Liver (tissue), 9 donors: ENCODE data around the gene DUT. TPM values are rescaled to one million over a fixed set of nuclear protein-coding genes. Genes with fewer than 3 reads are reported as not detected.
A peak's percentile ranks its signal among the peaks of the same experiment; 100 is the strongest.

ENCODE experiments used
- DNase-seq: peaks from one replicate; pipeline ENCODE4 v3.0.0-alpha.2; 2017; ENCODE audit warnings: low spot score
- H3K27ac ChIP-seq, 2 donors: one replicate each; pipeline ENCODE4 v1.7.0; 2013; ENCODE audit warnings: inconsistent platforms in 2 of 2, low read length in 2 of 2, control low read depth in 1 of 2, low read depth in 1 of 2, mild to moderate bottlenecking in 1 of 2
- H3K27me3 ChIP-seq, 4 donors: one replicate each; pipeline versions ENCODE4 v1.6.1 to v1.7.0; 2013; ENCODE audit warnings: low read length in 3 of 4, inconsistent platforms in 1 of 4, mild to moderate bottlenecking in 1 of 4, moderate library complexity in 1 of 4; ENCODE audit not compliant: control insufficient read depth in 4 of 4, insufficient read depth in 4 of 4
- H3K36me3 ChIP-seq, 4 donors: one replicate each; pipeline versions ENCODE4 v1.6.1 to v1.7.0; 2013; ENCODE audit warnings: low read length in 3 of 4, mild to moderate bottlenecking in 3 of 4, low read depth in 1 of 4, moderate library complexity in 1 of 4; ENCODE audit not compliant: control insufficient read depth in 4 of 4, insufficient read depth in 3 of 4
- H3K4me1 ChIP-seq, 4 donors: one replicate each; pipeline versions ENCODE4 v1.6.1 to v1.7.0; 2013; ENCODE audit warnings: low read length in 3 of 4, mild to moderate bottlenecking in 3 of 4, moderate library complexity in 1 of 4; ENCODE audit not compliant: control insufficient read depth in 4 of 4, insufficient read depth in 4 of 4
- H3K4me3 ChIP-seq, 3 donors: one replicate each; pipeline versions ENCODE4 v1.6.1 to v1.7.0; 2013; ENCODE audit warnings: low read length in 3 of 3, control low read depth in 1 of 3, low read depth in 1 of 3, mild to moderate bottlenecking in 1 of 3
- H3K9ac ChIP-seq, 2 donors: one replicate each; pipeline ENCODE4 v1.7.0; 2013; ENCODE audit warnings: low read length in 2 of 2, mild to moderate bottlenecking in 2 of 2, moderate library complexity in 2 of 2, control low read depth in 1 of 2, low read depth in 1 of 2
- H3K9me3 ChIP-seq, 4 donors: one replicate each; pipeline versions ENCODE4 v1.6.1 to v1.7.0; 2013; ENCODE audit warnings: low read length in 3 of 4; ENCODE audit not compliant: control insufficient read depth in 4 of 4
- EGR1 ChIP-seq, 2 donors: IDR thresholded peaks; 2 replicates each; pipeline ENCODE4 v1.6.1; 2016 to 2018; ENCODE audit warnings: antibody characterized with exemption in 2 of 2, low read depth in 2 of 2
- FOXA1 ChIP-seq: IDR thresholded peaks from 2 replicates; pipeline ENCODE4 v1.6.1; 2016; ENCODE audit warnings: antibody characterized with exemption
- FOXA2 ChIP-seq: IDR thresholded peaks from 2 replicates; pipeline ENCODE4 v1.6.1; 2016; ENCODE audit warnings: antibody characterized with exemption
- GABPA ChIP-seq, 2 donors: IDR thresholded peaks in 1 of 2; conservative IDR thresholded peaks in 1 of 2; 2 replicates each; pipeline ENCODE4 v1.6.1; 2016; ENCODE audit warnings: antibody characterized with exemption in 2 of 2, mild to moderate bottlenecking in 1 of 2, moderate library complexity in 1 of 2
- HNF4A ChIP-seq, 2 donors: conservative IDR thresholded peaks; 2 replicates each; pipeline ENCODE4 v1.6.1; 2016; ENCODE audit warnings: antibody characterized with exemption in 2 of 2, mild to moderate bottlenecking in 2 of 2
- HNF4G ChIP-seq: IDR thresholded peaks from 2 replicates; pipeline ENCODE4 v1.6.1; 2016; ENCODE audit warnings: antibody characterized with exemption
- JUND ChIP-seq, 2 donors: IDR thresholded peaks; 2 replicates each; pipeline ENCODE4 v1.6.1; 2016; ENCODE audit warnings: antibody characterized with exemption in 2 of 2
- RAD21 ChIP-seq, 2 donors: IDR thresholded peaks; 2 replicates each; pipeline ENCODE4 v1.6.1; 2016; ENCODE audit warnings: antibody characterized with exemption in 2 of 2, mild to moderate bottlenecking in 2 of 2
- WGBS: extraction: QIAGEN DNeasy Blood & Tissue Kit; methylation state at CpG from one replicate; pipeline ENCODE4 v1.1.7; 2013; 5-methylcytosine and 5-hydroxymethylcytosine counted together
- polyA plus RNA-seq, 2 donors: library from polyadenylated mRNA; stranded (reverse) in 1 of 2; unstranded in 1 of 2; fragments of 200-250 nt in 1 of 2; fragments of >200 nt in 1 of 2; fragmentation: Nextera tagmentation in 1 of 2; extraction: Ambion mirVana in 1 of 2; gene quantifications; one replicate each; pipeline versions ENCODE4 v1.2.1 to v1.2.3, GENCODE V29; 2013 to 2015
- total RNA-seq, 2 donors: library from RNA; depleted of rRNA; stranded (reverse); fragments of >200 nt; gene quantifications; one replicate each; pipeline ENCODE4 v1.2.3, GENCODE V29; 2014
- TF ChIP-seq, protein P1 (sequence below): fragments of 150-350 bp; IDR thresholded peaks from 2 replicates; pipeline ENCODE4 v1.5.1; 2017; ENCODE audit warnings: improper control_type of control experiment, low read depth, low read length; ENCODE audit not compliant: missing input control
- TF ChIP-seq, protein P2 (sequence below): IDR thresholded peaks from 2 replicates; pipeline ENCODE4 v1.6.1; 2016; ENCODE audit warnings: antibody characterized with exemption
- donor health status: healthy.
- donor health status: healthy.
- donor health status: healthy.
- donor health status: healthy.
- donor health status: healthy.

DUT gene
- total and polyA plus RNA-seq, 4 donors = 12.8 to 58.7 (median 35.1) TPM

DNA sequence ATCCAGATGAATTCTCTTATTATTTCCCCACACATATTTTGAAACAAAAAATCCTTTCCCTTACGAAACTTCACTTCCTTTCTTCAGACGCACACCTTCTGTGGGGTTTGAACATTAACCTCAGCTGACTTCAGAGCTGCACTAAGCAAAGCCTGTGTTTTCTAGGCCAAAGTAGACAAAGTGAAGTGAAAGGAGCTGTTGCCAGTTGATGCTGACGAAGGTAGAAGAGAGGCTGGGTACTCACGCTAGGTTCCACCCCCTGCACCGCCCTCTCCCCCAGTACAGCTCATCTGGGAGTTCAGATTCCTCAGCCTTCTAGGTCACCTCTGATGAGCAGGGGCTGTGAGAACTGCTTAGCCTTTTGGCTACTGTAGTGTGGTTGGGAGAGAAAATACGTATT is 24.1 kb downstream of the DUT start:
- 42% methylated on average over 6 of the region's 6 CpGs for WGBS

DNA sequence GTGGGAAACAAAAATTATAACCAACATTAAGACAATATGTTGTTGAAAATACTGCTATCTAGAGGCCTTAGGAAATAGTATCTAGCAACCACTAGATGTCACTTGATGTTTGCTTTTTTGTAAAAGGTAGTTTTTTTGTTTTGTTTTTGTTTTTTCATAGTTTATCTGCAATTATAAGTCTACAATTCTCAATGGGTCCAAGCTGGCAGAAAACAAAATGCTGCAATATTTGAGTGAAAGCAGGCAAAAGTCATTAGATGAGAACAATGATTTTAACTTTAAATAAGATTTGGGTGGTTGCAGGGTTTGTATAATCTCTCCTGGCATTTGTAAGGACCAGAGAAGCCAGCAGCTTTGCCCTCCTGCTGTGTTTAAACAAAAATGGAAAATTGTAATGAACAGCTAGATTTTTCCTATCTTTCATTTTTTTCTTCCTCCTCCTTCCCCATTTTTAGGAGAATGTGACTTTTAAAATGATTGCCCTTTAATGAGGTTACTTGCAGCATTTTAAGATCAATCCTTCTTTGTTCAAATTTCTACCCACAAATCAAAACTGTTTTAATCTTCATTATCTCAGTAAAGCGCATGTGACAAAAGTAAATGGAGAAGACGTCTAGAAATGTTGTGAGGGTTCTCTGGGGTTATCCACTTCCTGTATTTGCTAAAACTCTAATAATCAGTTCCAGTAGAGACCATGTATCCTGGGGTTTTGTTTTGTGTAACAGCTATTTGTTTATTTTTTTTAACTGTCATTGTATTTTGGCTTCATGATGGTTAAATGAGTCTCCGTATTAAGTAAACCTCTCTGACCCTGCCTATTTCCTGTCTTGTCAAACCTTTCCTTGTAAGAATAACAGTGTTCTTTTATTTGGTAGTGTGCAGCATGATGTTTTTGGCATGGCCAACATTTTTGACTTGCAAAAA is 27.3 kb downstream of the DUT start:
- TF ChIP-seq RAD21 (IDR thresholded peaks at IDR 0.05) (peak; percentile 85 to 87), EGR1 (IDR thresholded peaks at IDR 0.05; ENCODE audit: low read depth in 2 of 2) (no peak)
- TF ChIP-seq, protein P1, sequence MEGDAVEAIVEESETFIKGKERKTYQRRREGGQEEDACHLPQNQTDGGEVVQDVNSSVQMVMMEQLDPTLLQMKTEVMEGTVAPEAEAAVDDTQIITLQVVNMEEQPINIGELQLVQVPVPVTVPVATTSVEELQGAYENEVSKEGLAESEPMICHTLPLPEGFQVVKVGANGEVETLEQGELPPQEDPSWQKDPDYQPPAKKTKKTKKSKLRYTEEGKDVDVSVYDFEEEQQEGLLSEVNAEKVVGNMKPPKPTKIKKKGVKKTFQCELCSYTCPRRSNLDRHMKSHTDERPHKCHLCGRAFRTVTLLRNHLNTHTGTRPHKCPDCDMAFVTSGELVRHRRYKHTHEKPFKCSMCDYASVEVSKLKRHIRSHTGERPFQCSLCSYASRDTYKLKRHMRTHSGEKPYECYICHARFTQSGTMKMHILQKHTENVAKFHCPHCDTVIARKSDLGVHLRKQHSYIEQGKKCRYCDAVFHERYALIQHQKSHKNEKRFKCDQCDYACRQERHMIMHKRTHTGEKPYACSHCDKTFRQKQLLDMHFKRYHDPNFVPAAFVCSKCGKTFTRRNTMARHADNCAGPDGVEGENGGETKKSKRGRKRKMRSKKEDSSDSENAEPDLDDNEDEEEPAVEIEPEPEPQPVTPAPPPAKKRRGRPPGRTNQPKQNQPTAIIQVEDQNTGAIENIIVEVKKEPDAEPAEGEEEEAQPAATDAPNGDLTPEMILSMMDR = peak; percentile 52
- H3K27me3 ChIP-seq = no peaks in the 10 kb centered on the region
- H3K9me3 ChIP-seq = no peaks in the 10 kb centered on the region
- H3K4me3 ChIP-seq = no peak overlapping the region
- no peak overlapping the region for H3K27ac ChIP-seq
- H3K4me1 ChIP-seq = peaks cover 0 to 3% (median 1%) of the 10 kb centered on the region in 4 donors
- H3K9ac ChIP-seq = no peak overlapping the region
- WGBS = 31% methylated on average over 3 of the region's 3 CpGs
- no peaks in the 10 kb centered on the region for H3K36me3 ChIP-seq
- no peak for DNase-seq

More for the DNA sequence above, 24.1 kb downstream of the DUT start:
- Histone ChIP-seq H3K36me3 (no peaks in the 10 kb centered on the region), H3K4me3 (no peak overlapping the region), H3K4me1 (peaks cover 0 to 3% (median 1%) of the 10 kb centered on the region in 4 donors), H3K27me3 (no peaks in the 10 kb centered on the region), H3K9me3 (no peaks in the 10 kb centered on the region), H3K27ac (no peak overlapping the region), H3K9ac (no peak overlapping the region)
- DNase-seq = no peak
- TF ChIP-seq, protein P2, sequence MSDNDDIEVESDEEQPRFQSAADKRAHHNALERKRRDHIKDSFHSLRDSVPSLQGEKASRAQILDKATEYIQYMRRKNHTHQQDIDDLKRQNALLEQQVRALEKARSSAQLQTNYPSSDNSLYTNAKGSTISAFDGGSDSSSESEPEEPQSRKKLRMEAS = no peak
- TF ChIP-seq GABPA (IDR thresholded peaks at IDR 0.05 in 1 of 2, conservative IDR thresholded peaks at IDR 0.05 in 1 of 2) (no peak), EGR1 (IDR thresholded peaks at IDR 0.05; ENCODE audit: low read depth in 2 of 2) (no peak), FOXA2 (no peak), HNF4A (conservative IDR thresholded peaks at IDR 0.05) (no peak), FOXA1 (no peak), JUND (IDR thresholded peaks at IDR 0.05) (no peak)

DNA sequence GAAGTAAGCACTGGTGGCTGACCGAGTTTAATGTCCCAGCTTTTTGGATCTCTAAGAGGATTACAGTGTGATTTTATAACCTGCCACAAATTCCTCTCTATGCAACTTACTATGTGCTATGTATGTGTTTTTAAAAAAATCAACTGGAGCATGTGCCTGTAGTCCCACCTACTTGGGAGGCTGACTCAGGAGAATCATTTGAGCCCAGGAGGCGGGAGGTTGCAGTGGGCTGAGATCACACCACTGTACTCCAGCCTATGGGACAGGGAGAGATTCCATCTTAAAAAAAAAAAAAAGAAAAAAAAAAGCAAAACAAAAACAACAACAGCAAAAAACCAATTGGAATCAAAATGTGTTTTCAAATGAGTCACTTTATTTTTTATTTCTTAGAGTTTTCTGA is 29.6 kb downstream of the DUT start:
- DNase-seq = no peak
- WGBS = 88% methylated on average over 2 of the region's 2 CpGs
- Histone ChIP-seq H3K27me3 (no peaks in the 10 kb centered on the region), H3K9me3 (no peaks in the 10 kb centered on the region), H3K4me3 (no peak overlapping the region), H3K36me3 (no peaks in the 10 kb centered on the region), H3K4me1 (peaks cover 0 to 3% (median 1%) of the 10 kb centered on the region in 4 donors), H3K27ac (no peak overlapping the region), H3K9ac (no peak overlapping the region)
- TF ChIP-seq JUND (IDR thresholded peaks at IDR 0.05) = no peak
- TF ChIP-seq, protein P1 = no peak
- TF ChIP-seq HNF4G = no peak
